ENCODE data around the gene XXYLT1.

Gene XXYLT1

GRCh38 chr3:195159117-195159813, 111.7 kb downstream of the XXYLT1 start:
- no peak overlapping the region for H2AFZ ChIP-seq (ENCODE audit: low read length)
- TF ChIP-seq EZH2 (IDR thresholded peaks at IDR 0.05; ENCODE audit: borderline replicate concordance, low read length) (no peak), CTCF (IDR thresholded peaks at IDR 0.05; ENCODE audit: low read length) (no peak)
- H3K36me3 ChIP-seq (ENCODE audit: insufficient read depth, low read length): no peaks in the 10 kb centered on the region; the same call in 1 of the 2 replicates
- H3K9ac ChIP-seq (ENCODE audit: low read length): no peak overlapping the region
- H3K79me2 ChIP-seq (ENCODE audit: insufficient read depth, low read length): no peaks in the 10 kb centered on the region
- H4K20me1 ChIP-seq (ENCODE audit: insufficient read depth, low read length): no peaks in the 10 kb centered on the region
- H3K4me1 ChIP-seq (ENCODE audit: insufficient read depth, low read length, severe bottlenecking): peaks cover 15% of the 10 kb centered on the region
- H3F3A ChIP-seq (ENCODE audit: insufficient read depth, low read length): no peaks in the 10 kb centered on the region
- no peak overlapping the region for H3K4me3 ChIP-seq (ENCODE audit: low read depth, low read length, poor library complexity, severe bottlenecking)
- no peaks in the 10 kb centered on the region for H3K9me2 ChIP-seq (ENCODE audit: low read depth, low read length)
- no peak overlapping the region for H3K27ac ChIP-seq (ENCODE audit: low read depth, low read length, poor library complexity, severe bottlenecking)
- no peaks in the 10 kb centered on the region for H3K9me3 ChIP-seq (ENCODE audit: low read length)
- 0 out of 2 replicates have a peak, but pooled peaks cover 3% of the 10 kb centered on the region for H3K27me3 ChIP-seq (ENCODE audit: insufficient read depth, low read length)
- H3K4me2 ChIP-seq (ENCODE audit: low read length): no peak overlapping the region

DNA sequence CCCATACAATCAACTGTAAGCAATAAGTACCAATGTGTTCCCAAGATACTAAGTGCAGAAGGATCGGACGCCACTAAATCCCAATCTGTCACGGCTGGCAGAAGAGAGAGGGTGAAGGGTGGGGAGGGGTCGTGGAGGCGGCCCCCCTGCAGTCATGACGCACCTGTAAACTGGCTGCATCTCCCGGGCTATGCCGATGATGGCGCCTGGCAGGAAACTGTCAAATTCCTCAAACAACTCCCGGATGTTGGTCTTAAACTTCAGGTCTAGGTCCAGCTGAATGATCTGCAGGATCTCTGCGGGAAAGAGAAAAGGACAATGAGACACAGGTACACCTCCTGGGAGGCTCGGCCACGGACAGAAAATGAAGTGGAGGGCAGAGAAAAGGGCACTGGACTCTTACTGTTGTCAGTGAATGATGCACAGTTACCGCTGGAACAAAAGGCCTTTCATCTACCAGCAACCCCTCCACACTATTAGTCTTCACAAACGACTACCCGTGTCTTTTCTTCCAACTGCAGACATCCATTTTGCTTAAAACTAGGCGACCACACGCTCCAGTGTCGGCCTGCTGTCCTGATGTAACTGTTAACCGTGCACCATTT, 114.6 kb downstream of the XXYLT1 start:
- H3K9me3 ChIP-seq (ENCODE audit: low read length): no peaks in the 10 kb centered on the region
- TF ChIP-seq EZH2 (IDR thresholded peaks at IDR 0.05; ENCODE audit: borderline replicate concordance, low read length) (no peak), CTCF (IDR thresholded peaks at IDR 0.05; ENCODE audit: low read length) (no peak)
- H3K27me3 ChIP-seq (ENCODE audit: insufficient read depth, low read length): no peaks in the 10 kb centered on the region
- no peak overlapping the region for H3K4me2 ChIP-seq (ENCODE audit: low read length)
- no peaks in the 10 kb centered on the region for H4K20me1 ChIP-seq (ENCODE audit: insufficient read depth, low read length)
- H3K36me3 ChIP-seq (ENCODE audit: insufficient read depth, low read length): no peaks in the 10 kb centered on the region; the same call in 1 of the 2 replicates
- no peak overlapping the region for H2AFZ ChIP-seq (ENCODE audit: low read length)
- H3K79me2 ChIP-seq (ENCODE audit: insufficient read depth, low read length): no peaks in the 10 kb centered on the region
- peaks cover 15% of the 10 kb centered on the region for H3K4me1 ChIP-seq (ENCODE audit: insufficient read depth, low read length, severe bottlenecking)
- no peaks in the 10 kb centered on the region for H3F3A ChIP-seq (ENCODE audit: insufficient read depth, low read length)
- no peak overlapping the region for H3K9ac ChIP-seq (ENCODE audit: low read length)
- no peak overlapping the region for H3K27ac ChIP-seq (ENCODE audit: low read depth, low read length, poor library complexity, severe bottlenecking)
- H3K4me3 ChIP-seq (ENCODE audit: low read depth, low read length, poor library complexity, severe bottlenecking): no peak overlapping the region
- no peaks in the 10 kb centered on the region for H3K9me2 ChIP-seq (ENCODE audit: low read depth, low read length)

- Histone ChIP-seq H3K4me2 (ENCODE audit: low read length) (no peak overlapping the region), H2AFZ (ENCODE audit: low read length) (no peak overlapping the region), H3K9me3 (ENCODE audit: low read length) (no peaks in the 10 kb centered on the region), H3K4me3 (ENCODE audit: low read depth, low read length, poor library complexity, severe bottlenecking) (no peak overlapping the region), H3K4me1 (ENCODE audit: insufficient read depth, low read length, severe bottlenecking) (peaks cover 15% of the 10 kb centered on the region), H3K79me2 (ENCODE audit: insufficient read depth, low read length) (no peaks in the 10 kb centered on the region), H3K27me3 (ENCODE audit: insufficient read depth, low read length) (no peaks in the 10 kb centered on the region), H3K36me3 (ENCODE audit: insufficient read depth, low read length) (no peaks in the 10 kb centered on the region; the same call in 1 of the 2 replicates), H3K27ac (ENCODE audit: low read depth, low read length, poor library complexity, severe bottlenecking) (no peak overlapping the region), H3K9me2 (ENCODE audit: low read depth, low read length) (no peaks in the 10 kb centered on the region), H4K20me1 (ENCODE audit: insufficient read depth, low read length) (no peaks in the 10 kb centered on the region), H3K9ac (ENCODE audit: low read length) (no peak overlapping the region), H3F3A (ENCODE audit: insufficient read depth, low read length) (no peaks in the 10 kb centered on the region)
- TF ChIP-seq CTCF (IDR thresholded peaks at IDR 0.05; ENCODE audit: low read length) (no peak), EZH2 (IDR thresholded peaks at IDR 0.05; ENCODE audit: borderline replicate concordance, low read length) (no peak)
These were observed 115.3 kb downstream of the XXYLT1 start for GRCh38 chr3:195155570-195156241.
